CD4-positive, alpha-beta T cell treated with Interferon gamma for 1 hour (primary cell): ENCODE measurements around the gene SLC25A17.
"Not testable (repeated sequence)": the region's sequence is repeated elsewhere in the genome, so short reads cannot be mapped to it uniquely, and the experiment has no call there.

Source experiments
- DNase-seq: peaks from one replicate; pipeline ENCODE4 v3.0.0-alpha.2; 2020

The SLC25A17 gene

GRCh38 chr22:40751250-40751649 is 67.9 kb downstream of the SLC25A17 start:
- no peak for DNase-seq

DNA sequence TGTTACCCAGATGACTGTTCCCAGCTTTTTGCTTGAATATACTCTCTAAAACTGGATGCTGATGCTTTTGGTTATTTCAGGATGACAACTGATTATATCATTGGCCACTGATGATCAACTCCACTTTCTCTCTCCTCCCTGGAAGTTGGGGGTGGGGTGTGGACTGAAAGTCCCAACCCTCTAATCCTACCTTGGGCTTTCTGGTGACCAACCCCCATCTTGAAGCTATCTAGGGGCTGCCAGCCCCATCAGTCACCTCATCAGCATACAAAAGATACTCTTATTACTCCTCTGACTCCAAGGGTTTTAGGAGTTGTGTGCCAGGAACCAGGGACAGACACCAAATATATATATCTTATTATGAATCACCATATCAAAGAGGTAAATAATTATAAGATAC is 69.3 kb downstream of the SLC25A17 start:
- no peak for DNase-seq

GRCh38 chr22:40748388-40749355 is 70.5 kb downstream of the SLC25A17 start:
- no peak for DNase-seq

DNA sequence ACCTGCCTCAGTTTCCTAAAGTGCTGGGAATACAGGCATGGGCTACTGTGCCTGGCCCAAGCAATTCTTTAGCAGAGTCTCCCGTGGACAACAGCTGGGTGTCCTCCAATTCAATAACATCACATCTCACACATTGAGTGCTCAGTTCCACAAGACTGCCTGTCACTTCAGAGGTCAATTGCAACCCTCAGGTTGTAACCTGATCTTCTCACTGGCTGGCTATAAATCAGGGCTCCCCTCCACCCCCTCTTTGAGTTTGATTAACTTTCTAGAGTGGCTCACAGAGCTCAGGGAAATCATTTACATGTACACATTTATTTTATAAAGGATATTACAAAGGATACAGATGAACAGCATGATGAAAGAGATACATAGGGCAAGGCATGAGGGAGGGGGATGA is 71.8 kb downstream of the SLC25A17 start:
- DNase-seq: no peak

DNA sequence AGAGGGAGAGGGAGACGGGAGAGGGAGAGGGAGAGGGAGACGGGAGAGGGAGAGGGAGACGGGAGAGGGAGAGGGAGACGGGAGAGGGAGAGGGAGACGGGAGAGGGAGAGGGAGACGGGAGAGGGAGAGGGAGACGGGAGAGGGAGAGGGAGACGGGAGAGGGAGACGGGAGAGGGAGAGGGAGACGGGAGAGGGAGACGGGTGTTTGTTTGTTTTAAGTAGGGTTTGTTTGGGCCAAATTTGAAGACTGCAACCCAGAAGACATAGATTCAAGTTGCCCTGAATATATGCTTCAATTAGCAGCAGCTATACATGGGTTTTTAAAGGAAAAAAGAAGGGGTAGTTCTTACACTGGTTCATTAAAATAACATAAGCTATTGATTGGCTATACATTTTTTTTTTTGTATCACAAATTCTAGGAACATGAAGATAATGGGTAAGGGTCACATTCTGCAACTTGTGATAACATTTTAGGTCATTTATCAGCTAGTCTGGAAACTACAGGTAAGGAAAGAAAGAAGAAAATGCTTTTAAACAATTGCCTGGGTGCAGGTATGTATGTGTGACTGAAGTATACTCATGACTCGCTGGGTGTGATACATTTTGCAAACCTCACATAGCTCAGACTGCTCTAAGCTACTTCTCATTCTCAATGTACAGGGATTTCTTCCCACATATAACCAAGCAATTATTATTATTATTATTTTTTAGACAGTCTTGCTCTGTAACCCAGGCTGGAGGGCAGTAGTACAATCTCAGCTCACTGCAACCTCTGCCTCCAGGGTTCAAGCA is 72.5 kb downstream of the SLC25A17 start:
- DNase-seq: no peak

DNA sequence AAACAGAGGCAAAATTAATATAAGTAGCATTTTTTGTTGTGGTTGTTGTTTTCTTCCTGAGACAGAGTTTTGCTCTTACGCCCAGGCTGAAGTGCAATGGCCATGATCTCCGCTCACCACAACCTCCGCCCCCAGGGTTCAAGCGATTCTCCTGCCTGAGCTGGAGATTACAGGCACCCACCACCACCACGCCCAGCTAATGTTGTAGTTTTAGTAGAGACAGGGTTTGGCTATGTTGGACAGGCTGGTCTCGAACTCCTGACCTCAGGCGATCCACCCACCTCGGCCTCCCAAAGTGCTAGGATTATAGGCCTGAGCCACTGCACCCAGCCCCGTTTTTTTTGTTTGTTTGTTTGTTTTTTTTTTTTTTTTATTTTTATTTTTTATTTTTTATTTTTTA is 75.4 kb downstream of the SLC25A17 start:
- no peak for DNase-seq

- DNase-seq: no peak
These were observed 78.0 kb downstream of the SLC25A17 start for GRCh38 chr22:40741116-40741515.

DNA sequence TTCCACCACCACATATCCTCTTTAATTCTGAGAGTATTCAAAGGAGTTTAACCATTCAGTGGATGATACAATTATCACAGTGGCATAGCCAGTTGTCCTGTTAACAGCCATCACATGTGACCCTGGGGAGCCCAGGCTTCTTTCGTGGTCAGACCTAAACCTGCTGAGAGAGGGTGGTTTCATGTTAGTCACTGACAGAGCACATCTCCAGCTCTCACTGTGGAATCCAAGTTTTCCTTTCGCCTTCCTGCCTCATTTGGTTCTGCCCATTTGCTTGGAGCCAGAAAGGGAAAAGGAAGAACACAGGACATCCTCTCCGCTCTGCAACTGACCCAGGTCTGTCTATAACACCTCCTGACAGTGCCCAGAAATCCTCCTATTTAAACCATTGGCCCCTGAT is 79.4 kb downstream of the SLC25A17 start:
- DNase-seq: no peak

GRCh38 chr22:40733919-40734318 is 85.2 kb downstream of the SLC25A17 start:
- no peak for DNase-seq

DNA sequence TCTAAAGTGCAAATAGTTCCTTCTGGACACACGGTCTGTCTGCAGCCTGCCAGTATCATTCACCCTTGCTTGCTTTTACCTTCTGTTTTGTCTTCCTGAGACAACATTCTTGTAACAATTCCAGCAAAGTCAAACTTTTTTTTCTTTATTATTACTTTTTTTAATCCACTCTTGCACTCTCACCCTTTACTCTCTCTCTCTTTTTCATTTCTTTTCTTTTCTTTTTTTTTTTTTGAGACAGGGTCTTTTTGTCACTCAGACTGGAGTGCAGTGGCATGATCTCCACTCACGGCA is 86.2 kb downstream of the SLC25A17 start:
- DNase-seq: no peak

DNA sequence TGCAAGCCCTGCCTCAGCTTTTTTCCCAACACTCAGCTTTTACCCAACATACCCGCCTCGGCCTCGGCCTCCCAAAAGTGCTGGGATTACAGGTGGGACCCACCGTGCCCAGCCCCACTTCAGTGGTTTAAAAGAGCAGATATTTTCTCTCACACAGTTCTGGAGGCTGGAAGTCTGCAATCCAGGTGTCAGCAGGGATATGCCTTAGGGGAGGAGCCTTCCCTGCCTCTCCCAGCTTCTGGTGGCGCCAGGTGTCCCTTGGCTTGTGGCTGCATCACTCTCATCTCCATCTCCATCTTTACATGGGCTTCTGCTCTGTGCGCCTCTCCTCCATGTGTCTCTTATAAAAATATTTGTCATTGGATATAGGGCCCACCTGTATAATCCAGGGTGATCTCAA is 89.9 kb downstream of the SLC25A17 start:
- DNase-seq: no peak

DNA sequence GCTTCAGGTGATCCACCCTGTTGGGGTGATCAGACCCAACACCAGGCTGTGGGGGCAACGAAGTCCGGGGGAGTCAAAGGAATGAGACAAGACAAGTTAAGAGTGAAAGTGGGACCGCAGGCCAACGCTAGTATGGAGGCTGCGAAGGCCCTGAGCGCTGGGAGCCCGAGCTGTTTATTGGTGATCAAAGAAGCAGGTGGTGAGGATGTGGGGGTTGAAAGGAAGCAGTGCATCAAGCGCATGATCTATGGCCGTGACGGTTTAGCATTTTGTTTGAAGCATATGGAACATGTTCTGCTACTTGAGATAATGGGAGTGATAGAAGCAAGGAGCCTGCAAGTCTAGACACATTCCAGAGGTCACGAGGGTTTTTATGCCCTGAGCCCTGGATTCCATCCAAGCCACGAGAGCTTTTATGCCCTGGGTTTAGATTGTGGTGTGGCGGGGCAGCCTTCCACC is 90.4 kb downstream of the SLC25A17 start:
- peak; percentile 62 for DNase-seq

DNA sequence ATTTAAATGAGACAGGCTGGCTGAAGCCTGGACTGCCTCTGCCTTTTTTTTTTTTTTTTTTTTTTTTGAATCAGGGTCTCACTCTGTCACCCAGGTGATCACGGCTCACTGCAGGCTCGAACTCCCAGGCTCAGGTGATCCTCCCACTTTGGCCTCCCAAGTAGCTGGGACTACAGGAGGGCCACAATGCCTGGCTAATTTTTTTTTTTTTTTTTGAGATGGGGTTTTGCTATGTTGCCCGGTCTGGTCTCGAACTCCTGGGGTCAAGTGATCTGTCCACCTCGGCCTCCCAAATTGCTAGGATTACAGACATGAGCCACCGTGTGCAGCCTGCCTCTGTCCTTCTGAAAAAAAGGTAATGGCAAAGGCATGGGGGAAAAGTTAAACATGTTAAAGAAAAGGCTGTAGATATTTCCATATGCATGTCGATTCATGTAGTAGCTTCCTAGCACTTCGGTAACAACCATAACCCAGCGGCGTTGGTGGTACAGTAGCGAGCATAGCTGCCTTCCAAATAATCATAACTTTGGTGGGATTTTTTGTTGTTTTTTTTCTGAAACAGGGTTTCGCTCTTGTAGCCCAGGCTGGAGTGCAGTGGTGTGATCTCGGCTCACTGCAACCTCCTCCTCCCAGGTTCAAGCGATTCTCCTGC is 91.1 kb downstream of the SLC25A17 start:
- DNase-seq: no peak

DNA sequence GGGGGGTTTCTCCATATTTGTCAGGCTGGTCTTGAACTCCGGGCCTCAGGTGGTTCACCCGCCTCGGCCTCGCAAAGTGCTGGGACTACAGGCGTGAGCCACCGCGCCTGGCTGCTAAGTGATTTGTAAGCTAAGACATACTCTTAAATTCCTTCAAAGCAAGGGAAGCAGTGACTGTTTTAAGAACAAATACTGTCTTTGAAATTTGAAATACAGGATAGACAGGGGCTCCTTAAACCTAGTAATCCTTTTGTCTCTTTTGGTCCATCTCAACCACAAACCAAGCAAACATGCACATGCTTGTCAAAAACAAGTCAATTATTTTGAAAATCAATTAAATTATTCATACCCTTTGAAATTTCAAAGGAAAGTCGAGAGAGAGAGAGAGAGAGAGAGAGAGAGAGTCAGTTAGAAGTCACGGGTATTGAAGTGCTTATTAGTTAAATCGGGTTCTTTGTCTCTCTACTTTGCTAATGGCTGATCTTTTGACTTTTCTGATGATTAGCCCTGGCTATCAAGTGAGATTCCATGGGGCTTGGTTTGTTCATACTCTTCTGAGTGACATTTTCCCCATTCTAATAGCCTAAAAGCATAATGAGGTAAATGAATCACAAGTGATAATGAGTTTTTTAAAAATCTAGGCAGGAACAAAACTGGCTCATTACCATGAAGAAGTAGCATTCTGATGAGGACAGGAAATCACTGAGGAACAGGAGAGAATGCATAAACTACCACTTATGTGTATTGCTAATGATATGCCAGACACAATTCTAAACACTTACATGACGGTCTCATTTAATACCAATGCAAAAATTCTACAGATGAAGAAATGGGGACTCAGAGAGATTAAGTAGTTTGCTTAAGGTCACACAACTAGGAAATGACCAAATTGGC is 91.8 kb downstream of the SLC25A17 start:
- DNase-seq: no peak

GRCh38 chr22:40726514-40726913 is 92.6 kb downstream of the SLC25A17 start:
- DNase-seq: no peak

- no peak for DNase-seq
These were observed 95.7 kb downstream of the SLC25A17 start for GRCh38 chr22:40723396-40723933.

DNA sequence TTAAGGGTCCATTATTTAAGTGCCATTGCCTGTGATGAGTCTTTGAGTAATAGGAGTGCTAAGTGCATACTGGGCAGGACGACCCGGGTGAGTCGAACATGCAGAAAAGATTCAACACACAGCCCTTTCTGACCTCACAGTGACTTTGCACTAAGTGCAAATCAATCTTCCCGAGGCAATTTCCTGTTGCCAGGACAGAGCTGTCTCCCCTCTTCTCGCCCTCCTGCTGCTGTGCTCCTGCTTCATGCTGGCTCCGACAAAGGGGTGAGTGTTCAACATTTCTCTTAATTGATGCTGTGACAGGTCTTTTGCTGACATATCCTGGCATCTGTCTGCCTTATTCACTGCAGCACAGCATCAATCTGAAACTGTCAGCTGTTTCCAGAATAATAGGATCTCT is 97.9 kb downstream of the SLC25A17 start:
- DNase-seq: no peak

DNA sequence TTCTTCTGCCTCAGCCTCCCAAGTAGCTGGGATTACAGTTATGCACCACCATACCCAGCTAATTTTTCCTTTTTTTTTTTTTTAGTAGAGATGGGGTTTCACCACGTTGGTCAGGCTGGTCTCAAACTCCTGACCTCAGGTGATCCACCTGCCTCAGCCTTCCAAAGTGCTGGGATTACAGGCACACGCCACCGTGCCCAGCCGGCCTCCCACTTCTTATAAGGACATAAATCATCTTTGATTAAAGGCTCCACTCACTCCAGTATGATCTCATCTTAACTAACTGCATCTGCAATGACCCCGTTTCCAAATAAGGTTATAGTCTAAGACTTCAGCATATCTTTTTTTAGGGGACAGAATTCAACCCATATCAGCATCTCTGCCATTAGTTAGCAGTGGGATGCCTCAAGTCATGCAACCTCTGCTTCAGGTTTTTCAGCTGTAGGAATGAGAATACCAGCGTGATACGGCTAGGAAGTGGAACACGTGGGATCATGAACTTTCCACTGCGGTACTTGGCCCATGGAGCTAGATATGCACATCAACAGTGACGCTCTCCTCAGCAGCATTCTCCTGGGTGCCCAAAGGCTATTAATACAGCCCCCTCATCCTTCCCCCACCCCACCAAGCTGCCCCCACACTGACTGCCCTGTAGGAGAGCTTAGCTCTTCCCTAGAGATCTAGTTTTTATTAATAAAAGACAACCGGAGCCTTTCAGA is 98.4 kb downstream of the SLC25A17 start:
- no peak for DNase-seq

GRCh38 chr22:40720156-40720537 is 99.0 kb downstream of the SLC25A17 start:
- not testable (repeated sequence) for DNase-seq
